AG09309 (cell line): Measurements from ENCODE around the gene CAPN11.

Experiments used
- DNase-seq: peaks from one replicate; pipeline ENCODE4 v3.0.0-alpha.2; 2010; ENCODE audit warnings: low read depth
- H3K4me3 ChIP-seq: 2 replicates; pipeline ENCODE4 v1.5.1; 2011; ENCODE audit warnings: mild to moderate bottlenecking, low read depth, low read length, moderate library complexity; ENCODE audit not compliant: control insufficient read depth
- CTCF ChIP-seq: IDR thresholded peaks from 2 replicates; pipeline ENCODE4 v1.5.1; 2011; ENCODE audit warnings: mild to moderate bottlenecking, low read depth, low read length, inconsistent platforms; ENCODE audit not compliant: insufficient read depth, control insufficient read depth; ENCODE audit errors: missing control alignments

Gene CAPN11

GRCh38 chr6:44226368-44227147, 67.9 kb downstream of the CAPN11 start:
- H3K4me3 ChIP-seq: no peak overlapping the region
- no peak for DNase-seq
- no peak for TF ChIP-seq CTCF

GRCh38 chr6:44227148-44227793, 68.7 kb downstream of the CAPN11 start:
- TF ChIP-seq CTCF: no peak
- no peak overlapping the region for H3K4me3 ChIP-seq
- DNase-seq: no peak

- no peak overlapping the region for H3K4me3 ChIP-seq
- no peak for DNase-seq
- TF ChIP-seq CTCF: no peak
Observed at GRCh38 chr6:44228031-44228430, 69.4 kb downstream of the CAPN11 start.

GRCh38 chr6:44228433-44228832, 69.8 kb downstream of the CAPN11 start:
- H3K4me3 ChIP-seq: no peak overlapping the region
- TF ChIP-seq CTCF: no peak
- DNase-seq: no peak

- no peak for DNase-seq
- no peak overlapping the region for H3K4me3 ChIP-seq
- no peak for TF ChIP-seq CTCF
Observed at GRCh38 chr6:44228836-44229235, 70.2 kb downstream of the CAPN11 start.

GRCh38 chr6:44229376-44230033, 70.9 kb downstream of the CAPN11 start:
- no peak for DNase-seq
- H3K4me3 ChIP-seq: no peak overlapping the region
- TF ChIP-seq CTCF: no peak
